ENCODE measurements around the gene ZNF574. TPM values are rescaled to one million over a fixed set of nuclear protein-coding genes. Genes with fewer than 3 reads are reported as not detected.

The ZNF574 gene
- total RNA-seq, 1 donor from 2014 or later, result 20.5 TPM

DNA sequence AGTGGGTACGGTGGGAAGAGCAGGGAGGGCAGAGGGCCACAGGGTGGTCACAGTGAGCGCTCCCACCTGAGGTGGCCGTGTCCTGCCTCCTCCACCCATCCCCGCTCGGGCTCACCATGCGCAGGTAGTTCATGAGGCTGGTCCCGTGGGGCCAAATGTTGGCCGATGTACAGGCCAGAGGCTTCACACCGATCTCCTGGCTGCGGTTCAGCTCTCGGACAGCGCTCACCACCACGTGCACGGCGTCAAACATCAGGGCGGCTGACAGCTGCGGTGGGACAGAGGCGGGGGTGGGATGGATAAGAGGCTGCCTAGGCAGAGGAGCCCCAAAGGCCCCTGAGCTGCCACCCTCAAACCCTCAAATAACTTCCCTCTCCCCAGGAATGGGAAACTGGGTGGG is 21.8 kb upstream of the ZNF574 start:
- no peak for DNase-seq (ENCODE audit: low read depth)

DNA sequence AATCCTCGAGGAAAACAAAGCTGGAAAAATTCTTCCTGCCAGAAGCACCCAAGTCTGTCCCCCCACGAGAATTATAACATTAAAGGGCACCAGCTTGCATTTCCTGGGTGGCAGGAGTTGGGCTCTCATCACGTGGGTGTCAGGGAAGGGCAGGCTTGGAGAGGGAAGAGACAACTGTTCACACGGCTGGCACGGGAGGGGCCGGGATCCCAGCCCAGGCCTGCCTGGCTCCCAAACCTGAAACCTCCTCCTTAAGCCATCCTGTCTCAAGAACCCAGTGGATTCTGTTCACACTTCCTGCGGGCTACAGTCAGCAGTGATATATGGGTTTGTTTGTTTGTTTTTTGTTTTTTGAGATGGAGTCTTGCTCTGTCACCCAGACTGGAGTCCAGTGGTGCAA is 18.1 kb upstream of the ZNF574 start:
- no peak for DNase-seq (ENCODE audit: low read depth)

DNA sequence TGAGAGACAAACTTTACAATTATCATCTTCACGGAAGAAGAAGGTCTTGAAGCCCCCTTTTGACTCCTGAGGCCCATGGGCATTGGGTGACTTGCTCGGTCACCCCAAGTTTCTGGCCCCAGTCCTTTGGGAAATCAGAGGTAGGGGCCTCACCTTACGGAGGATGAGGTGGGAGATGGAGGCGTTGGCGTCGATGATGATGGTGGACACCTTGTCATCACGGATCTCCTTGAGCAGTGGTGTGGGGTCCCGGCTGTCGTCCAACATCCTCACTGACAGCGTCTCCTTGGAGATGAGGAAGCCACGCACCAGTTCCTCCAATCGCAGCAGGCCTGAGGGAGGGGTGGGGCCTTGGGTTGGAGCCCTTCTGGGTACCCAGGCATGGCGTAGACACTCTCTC is 16.8 kb upstream of the ZNF574 start:
- DNase-seq (ENCODE audit: low read depth), result no peak

DNA sequence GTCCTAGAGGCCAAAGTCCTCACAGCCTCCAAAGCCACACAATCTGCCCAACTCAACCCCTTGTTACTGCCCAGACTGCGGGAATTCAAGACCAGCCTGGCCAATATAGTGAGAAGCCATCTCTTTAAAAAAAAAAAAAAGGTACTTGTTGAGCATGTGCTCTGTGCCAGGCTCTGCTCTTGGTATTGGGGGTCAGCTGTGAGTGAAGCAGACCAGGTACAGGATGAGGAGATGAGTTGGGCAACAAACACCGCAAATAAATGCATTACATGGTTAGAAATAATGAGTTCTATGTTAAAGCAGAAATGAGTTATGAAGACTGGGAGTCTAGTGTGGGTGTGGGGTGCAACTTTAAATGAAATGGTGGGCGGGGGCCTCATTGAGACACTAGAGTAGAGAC is 15.8 kb upstream of the ZNF574 start:
- DNase-seq (ENCODE audit: low read depth), result no peak

DNA sequence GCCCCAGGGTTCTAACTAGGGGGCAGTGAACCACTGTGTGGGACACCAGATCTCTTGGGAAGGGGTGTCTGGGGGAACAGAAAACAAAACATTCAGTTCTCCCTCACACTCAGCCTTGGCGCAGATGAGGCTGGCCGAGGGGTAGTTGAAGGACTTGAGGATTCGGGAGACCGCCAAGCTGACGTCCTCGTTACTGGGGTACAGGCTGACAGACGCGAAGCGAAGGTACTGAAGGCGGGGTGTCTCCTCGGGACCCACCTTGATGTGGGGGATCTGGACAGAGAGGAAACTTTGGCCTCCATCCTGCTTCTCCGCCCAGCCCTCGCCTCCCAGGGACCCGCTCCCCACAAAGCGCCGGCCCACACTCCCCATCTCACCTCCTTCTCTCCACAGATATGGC is 13.6 kb upstream of the ZNF574 start:
- DNase-seq (ENCODE audit: low read depth), result no peak

DNA sequence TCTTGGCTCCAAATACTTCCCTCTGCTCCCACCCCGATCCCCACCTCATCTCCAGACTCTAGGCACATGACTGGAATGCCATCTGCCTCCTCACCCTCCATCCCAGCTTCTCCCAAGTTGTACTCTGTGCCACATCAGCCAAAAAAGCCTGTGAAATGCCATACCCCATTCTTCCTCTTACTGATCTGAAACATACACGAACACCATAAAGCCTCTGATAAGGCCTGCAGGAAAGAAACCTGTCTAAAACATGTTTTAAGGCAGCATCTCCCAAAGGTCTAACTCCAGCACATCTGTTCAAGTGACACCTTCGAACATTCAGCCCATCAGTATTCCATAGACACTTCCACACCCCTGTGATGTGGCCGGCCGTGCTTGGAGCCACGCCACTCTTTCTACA is 11.5 kb upstream of the ZNF574 start:
- DNase-seq (ENCODE audit: low read depth), result no peak

DNA sequence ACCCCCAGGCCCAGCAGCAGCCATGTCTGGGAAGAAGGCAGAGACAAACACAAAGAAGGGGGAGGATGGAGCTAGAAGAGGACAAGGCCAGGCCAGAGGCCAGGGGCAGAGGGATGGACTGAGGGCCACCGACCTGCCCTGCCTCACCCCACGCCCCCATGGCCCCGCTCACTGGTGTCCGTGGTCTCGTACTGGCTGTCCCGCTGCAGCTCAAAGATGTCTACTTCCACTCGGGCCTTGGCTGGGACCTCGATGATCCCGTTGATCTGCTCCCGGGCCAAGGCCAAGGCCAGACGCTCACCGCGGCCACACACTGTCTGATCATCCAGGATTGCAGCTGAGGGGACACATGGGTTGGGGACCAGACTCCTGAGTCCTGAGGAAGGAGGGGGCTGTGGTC is 10.9 kb upstream of the ZNF574 start:
- DNase-seq (ENCODE audit: low read depth), result no peak

DNA sequence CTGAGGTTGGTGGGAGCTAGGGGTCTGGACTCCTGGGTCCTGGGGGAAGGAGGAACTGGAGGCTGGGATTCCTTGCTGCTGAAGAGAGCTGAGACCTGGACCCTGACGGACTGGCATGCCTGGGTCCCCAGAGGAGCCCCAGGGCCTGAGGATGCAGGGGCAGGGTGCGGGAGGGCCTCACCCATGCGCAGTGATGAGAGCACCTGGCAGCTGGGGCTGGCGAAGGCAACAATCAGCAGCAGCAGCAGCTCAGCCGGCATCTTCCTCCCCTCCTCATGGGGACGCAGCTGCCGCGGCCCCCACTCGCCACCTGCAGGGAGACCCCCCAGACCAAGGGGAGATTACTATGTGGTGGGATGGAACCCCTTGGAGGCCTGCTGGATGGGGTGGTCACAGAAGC is 10.5 kb upstream of the ZNF574 start:
- DNase-seq (ENCODE audit: low read depth), result no peak

DNA sequence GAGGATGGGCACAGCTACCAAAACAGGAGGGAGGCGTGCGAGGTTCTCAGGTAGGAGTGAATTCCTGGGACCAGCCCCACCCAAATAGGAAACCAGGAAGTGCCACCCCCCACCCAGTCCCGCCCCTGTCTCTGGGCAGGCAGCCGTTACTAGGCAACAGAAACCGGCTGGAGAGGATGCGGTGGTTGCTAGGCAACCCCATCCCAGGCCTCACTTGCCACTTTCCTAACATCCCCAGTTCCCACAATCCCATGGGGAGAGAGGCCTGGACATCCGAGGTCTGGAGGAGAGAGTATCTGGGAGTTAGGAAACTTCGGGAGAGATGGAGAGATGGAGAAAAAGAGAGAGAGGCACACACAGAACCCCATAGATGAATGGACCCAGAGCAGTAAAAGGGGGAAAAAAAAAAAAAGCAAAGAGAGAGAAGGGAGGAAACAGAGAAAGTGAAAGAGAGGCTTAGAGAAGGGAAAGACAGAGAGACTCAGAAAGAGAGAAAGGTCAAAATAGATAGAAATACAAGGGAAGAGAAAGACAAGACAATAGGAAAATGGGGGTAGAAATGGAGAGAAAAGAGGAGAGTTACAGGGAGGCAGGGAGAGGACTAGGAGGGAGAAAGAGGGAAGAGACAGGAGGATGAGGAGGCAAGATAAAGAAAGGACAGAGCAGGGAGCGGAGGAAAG is 9.8 kb upstream of the ZNF574 start:
- no peak for DNase-seq (ENCODE audit: low read depth)

DNA sequence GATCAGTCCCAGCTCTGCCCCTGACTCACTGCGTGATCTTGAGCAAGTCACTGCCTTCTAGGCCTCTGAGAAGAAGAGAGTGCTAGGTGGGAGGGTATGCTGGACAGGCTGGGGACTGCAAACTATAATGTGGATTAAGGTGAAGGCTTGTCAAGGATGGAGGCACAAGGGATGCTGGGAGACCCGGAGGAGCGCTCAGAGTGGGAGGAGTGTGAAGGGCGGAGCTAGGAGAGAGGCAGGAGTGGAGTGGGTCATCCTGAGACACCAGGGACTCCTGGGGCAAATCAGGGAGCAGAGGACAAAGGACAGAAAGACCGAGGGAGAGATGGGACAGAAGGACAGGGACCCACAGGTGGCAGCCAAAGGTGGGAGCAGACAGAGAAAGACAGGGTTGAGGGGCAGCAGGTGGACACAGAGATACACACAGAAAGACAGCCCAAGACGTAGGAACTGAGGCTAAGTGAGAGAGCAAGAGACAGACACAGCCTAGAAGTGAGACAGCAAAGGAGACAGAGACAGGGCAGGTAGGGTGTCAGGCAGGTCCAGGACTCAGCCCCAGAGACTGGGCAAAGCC is 8.6 kb upstream of the ZNF574 start:
- no peak for DNase-seq (ENCODE audit: low read depth)

DNA sequence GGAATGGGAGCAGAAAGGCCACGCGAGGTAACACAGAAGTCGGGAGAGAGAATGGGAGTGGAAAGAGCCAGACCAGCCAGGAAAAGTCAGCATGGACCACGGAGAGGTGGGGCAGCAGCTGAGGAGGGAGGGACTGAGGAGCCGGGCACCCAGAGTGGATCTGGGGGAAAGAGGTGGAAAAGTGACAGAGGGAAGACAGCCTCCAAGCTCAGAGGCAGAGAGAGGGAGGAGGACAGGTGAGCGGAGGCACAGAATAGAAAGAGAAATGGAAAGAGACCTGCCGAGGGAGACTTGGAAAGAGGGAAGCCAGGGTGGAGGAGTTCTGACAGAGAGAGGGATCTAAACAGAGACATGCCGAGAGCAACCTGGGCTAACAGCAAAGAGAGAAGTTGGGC is 7.6 kb upstream of the ZNF574 start:
- DNase-seq (ENCODE audit: low read depth), result no peak

DNA sequence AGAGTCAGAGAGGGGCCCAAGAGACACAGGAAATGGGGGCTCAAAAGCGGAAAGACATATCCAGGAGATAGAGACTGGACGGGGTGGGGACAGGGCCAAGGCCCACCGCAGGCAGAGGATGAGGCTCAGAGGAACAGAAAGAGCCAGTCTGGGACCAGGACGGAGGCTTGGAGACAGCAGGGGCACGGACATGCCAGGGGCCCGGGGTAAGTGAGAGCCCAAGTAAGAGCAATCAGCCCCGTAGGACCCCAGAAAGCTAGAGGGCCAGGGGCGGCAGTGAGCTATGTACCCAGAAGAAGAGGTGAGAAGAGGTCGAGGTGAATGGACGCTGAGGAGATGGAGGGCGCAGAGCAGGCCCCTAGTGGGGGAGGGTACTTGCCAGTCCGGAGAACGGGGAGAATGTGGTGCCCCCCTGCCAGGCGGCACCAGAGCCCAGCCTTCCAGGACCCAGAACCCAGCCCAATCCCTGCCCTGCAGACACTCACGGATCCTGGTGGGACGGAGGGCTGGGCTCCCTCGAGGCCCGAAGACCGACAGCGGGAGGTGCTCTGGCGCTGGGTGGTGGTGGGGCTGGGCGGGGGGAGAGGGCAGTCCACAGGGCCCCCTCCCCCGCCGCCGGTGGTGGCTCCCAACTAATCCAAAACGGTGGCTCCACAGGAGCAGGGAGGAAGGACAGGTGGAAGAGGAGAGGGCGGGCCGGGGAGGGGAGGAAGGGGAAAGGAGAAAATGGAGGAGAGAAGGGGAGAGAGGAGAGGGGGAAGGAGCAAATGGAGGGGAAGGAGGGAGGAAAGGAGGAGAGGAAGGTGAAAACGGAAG is 7.0 kb upstream of the ZNF574 start:
- no peak for DNase-seq (ENCODE audit: low read depth)

DNA sequence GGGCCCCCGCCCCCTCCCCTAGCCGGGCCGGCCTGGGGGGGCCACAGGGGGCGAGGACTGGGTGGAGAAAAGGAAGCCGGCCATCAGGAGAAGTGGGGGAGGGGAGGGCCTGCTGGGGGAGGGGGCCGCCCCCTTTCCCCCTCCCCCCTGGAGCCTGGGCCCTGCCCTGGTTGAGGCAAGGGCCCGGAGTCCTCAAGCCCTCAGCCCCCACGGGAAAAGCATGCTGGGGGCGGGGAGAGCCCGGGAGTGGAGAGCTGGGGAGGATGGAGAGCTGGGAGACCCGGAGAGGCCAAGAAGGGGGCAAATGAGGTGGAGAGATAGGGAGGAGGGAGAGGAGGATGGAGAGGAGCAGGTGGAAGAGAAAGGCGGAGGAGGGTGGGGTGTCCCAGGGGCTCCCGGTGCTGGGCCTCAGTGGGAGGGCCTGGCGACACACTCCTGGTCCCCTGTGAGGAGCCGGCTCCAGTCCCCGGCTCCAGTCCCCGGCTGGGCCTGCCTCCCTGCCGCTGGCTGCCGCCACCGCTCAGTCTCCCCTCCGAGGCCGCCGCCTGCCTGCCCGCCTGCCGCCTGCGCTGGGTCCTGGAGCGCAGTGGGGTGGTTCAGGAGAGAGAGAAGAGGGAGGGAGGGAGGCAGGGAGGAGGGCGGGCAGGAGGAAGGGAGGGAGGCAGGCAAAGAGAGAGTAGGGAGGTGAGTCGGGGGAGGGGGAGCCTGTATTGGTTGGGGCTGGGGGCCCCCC is 6.2 kb upstream of the ZNF574 start, which contains the start of gene GRIK5:
Gene GRIK5 (minus strand): TSS at position 588 of the 733 bp plus-strand sequence. CDS start 4,436 bp downstream, outside the sequence.
- DNase-seq (ENCODE audit: low read depth), result no peak

DNA sequence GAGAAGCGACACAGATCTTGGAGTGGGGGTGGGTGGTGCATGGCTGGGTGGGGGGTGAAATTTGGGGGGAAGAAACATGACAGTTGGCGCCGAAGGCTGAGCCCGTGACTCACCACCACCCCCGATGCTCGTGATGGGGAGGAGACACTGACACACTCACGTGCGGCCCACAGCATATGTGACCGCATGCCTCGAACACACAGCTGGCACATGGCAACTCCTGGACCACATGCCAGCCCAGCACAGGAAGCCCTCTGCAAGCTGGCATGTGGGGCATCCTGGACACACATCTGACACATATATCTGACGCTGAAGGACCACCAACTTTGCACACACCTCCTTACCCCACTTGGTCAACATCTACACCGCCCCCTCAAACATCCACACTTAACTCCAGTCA is 4.7 kb upstream of the ZNF574 start:
- DNase-seq (ENCODE audit: low read depth), result no peak

DNA sequence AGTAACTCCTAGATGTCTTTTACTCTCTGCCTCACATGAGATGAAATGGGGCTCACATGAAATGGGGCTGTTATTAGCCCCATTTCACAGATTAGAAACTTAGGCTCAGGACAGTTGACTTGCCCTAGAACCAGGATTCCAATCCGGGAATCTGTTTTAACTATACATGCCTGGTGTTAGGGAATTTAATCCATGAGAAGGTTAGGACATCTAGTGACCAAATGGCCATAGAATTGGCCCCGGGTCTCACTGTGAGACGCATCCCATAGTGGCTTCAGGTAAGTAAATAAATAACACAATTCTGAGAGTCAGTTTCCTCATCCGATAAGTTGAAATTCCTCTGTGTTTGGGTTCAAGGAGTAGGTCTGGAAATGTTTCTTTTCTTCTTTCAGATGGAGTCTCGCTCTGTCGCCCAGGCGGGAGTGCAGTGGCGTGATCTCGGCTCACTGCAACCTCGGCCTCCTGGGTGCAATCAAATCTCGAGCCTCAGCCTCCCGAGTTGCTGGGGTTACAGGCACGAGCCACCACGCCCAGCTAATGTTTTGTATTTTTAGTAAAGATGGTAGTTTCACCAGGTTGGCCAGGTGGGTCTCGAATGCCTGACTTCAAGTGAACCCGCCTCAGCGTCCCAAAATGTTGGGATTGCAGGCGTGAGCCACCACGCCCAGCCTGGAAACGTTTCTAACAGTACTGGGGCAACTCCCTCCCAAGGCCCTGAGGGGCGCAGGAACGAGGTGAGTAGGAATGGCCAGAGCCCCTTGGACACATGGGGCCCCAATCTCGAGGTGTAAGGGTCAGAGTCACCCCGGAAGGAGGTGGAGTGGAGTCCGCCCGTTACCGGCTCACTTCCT is 1.2 kb upstream of the ZNF574 start:
- DNase-seq (ENCODE audit: low read depth), result no peak

DNA sequence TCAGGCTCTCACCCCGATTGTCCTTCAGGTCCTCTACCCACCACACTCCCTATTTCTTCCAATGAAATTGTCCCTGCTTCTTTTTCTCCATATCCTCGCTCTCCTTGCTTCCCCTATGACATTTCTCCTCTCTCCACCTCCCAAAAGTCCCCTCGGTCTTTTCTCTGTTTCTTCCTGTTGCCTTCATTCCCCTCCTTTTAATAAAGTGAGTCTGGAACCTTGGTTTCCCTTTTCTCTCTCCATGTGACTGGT is 676 bp upstream of the ZNF574 start:
- peak; percentile 18 for DNase-seq (ENCODE audit: low read depth)

DNA sequence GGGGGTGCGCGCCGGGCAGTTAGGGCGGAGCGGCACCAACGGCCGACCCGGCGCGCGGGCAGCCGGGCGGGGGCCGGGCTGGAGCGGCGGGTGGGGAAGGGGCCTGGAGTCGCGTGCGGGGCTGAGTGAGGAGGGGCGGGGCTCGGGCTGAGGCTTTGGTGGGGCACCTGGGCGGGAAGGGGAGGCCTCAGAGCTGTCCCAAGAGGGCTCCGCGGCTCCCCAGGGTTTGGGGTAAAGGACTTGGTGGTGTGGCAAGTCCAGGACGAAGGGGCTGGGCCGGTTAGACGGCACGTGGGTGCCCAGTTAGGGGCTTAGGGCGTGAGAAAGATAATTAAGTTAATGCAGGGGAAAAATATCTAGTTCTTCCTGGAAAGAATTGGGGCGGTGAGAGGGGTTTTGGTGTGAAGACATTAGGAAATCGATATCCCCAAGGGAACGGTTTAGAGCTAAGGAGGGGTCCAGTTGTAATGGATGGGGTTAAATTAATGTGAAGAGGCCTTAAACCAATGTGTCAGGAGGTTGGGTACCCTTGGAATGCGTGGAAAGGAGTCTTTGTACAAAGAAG is 496 bp downstream of the ZNF574 start:
- no peak for DNase-seq (ENCODE audit: low read depth)

DNA sequence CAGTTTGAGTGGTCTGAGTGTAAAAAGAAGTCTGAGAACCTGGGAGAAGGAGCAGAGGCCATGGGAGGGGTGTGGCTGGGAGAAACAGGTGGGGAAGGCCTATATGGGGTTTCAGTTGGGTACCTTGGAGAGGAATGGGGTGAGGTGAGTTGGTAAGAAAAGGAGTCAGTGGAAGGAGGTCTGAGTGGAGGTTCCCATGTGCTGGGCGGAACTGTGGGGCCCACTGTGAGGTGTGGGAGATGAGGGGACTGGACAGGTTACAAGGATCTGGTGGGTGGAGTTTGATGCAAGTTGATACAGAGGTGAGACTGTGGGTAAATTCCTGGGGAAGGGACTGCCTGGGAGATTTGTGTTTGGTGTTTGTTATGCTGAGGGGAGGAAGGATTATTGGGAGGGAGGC is 2.1 kb downstream of the ZNF574 start:
- DNase-seq (ENCODE audit: low read depth), result no peak

DNA sequence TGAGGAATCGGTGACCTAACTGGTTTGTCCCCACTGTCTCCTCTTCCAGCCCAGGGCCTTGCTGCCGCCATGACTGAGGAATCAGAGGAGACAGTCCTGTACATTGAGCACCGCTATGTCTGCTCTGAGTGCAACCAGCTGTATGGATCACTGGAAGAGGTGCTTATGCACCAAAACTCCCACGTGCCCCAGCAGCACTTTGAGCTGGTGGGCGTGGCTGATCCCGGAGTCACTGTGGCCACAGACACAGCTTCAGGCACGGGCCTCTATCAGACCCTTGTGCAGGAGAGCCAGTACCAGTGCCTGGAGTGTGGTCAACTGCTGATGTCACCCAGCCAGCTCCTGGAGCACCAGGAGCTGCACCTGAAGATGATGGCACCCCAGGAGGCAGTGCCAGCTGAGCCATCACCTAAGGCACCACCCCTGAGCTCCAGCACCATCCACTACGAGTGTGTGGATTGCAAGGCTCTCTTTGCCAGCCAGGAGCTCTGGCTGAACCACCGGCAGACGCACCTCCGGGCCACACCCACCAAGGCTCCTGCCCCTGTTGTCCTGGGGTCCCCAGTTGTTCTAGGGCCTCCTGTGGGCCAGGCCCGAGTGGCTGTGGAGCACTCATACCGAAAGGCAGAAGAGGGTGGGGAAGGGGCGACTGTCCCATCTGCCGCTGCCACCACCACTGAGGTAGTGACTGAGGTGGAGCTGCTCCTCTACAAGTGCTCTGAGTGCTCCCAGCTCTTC is 2.7 kb downstream of the ZNF574 start:
- no peak for DNase-seq (ENCODE audit: low read depth)

DNA sequence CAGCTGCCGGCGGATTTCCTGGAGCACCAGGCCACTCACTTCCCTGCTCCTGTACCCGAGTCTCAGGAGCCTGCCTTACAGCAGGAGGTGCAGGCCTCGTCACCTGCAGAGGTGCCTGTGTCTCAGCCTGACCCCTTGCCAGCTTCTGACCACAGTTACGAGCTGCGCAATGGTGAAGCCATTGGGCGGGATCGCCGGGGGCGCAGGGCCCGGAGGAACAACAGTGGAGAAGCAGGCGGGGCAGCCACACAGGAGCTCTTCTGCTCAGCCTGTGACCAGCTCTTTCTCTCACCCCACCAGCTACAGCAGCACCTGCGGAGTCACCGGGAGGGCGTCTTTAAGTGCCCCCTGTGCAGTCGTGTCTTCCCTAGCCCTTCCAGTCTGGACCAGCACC is 3.3 kb downstream of the ZNF574 start:
- no peak for DNase-seq (ENCODE audit: low read depth)

Measured in renal cortical epithelial cell (primary cell).